Measurements from ENCODE around the gene POLK. TPM values are rescaled to one million over a fixed set of nuclear protein-coding genes. Genes with fewer than 3 reads are reported as not detected.

POLK gene
- total RNA-seq, 1 donor from 2014 or later, result 21.1 TPM

GRCh38 chr5:75512383-75513074 is 838 bp downstream of the POLK start:
- intact Hi-C loops (cut with micrococcal nuclease), result loop anchor here (5.0 kb wide), 1 partner anchor 45 kb away; no protein-coding TSS in a partner anchor
- Histone ChIP-seq H3K9me3 (replicated peaks) (no peaks in the 10 kb centered on the region), H3K27ac (replicated peaks) (peak overlapping the region; percentile 95), H3K4me3 (peak overlapping the region; percentile 89), H3K27me3 (ENCODE audit: low read depth) (no peaks in the 10 kb centered on the region), H3K36me3 (no peaks in the 10 kb centered on the region), H3K4me1 (peaks cover 55% of the 10 kb centered on the region)
- TF ChIP-seq CTCF (IDR thresholded peaks at IDR 0.05; ENCODE audit: borderline replicate concordance), result no peak
- DNase-seq, result no peak

- H3K27me3 ChIP-seq (ENCODE audit: low read depth), result no peaks in the 10 kb centered on the region
- no peaks in the 10 kb centered on the region for H3K36me3 ChIP-seq
- DNase-seq, result no peak
- no peak for TF ChIP-seq CTCF (IDR thresholded peaks at IDR 0.05; ENCODE audit: borderline replicate concordance)
- H3K27ac ChIP-seq (replicated peaks), result no peak overlapping the region
- intact Hi-C loops (cut with micrococcal nuclease), result loop anchor here (5.0 kb wide), 1 partner anchor 43 kb away; no protein-coding TSS in a partner anchor
- peaks cover 52% of the 10 kb centered on the region for H3K4me1 ChIP-seq
- no peaks in the 10 kb centered on the region for H3K9me3 ChIP-seq (replicated peaks)
- H3K4me3 ChIP-seq, result peak overlapping the region; percentile 89
Measured at GRCh38 chr5:75513841-75514240, 2.1 kb downstream of the POLK start.

GRCh38 chr5:75514323-75514722 is 2.6 kb downstream of the POLK start:
- no peak for DNase-seq
- intact Hi-C loops (cut with micrococcal nuclease), result loop anchor here (5.0 kb wide), 1 partner anchor 43 kb away; no protein-coding TSS in a partner anchor
- no peak for TF ChIP-seq CTCF (IDR thresholded peaks at IDR 0.05; ENCODE audit: borderline replicate concordance)
- H3K4me3 ChIP-seq, result no peak overlapping the region
- no peaks in the 10 kb centered on the region for H3K9me3 ChIP-seq (replicated peaks)
- H3K27me3 ChIP-seq (ENCODE audit: low read depth), result no peaks in the 10 kb centered on the region
- H3K4me1 ChIP-seq, result peaks cover 52% of the 10 kb centered on the region
- H3K27ac ChIP-seq (replicated peaks), result no peak overlapping the region
- H3K36me3 ChIP-seq, result no peaks in the 10 kb centered on the region

GRCh38 chr5:75519761-75520160 is 8.1 kb downstream of the POLK start:
- Histone ChIP-seq H3K9me3 (replicated peaks) (peaks cover 30% of the 10 kb centered on the region), H3K4me3 (no peak overlapping the region), H3K27ac (replicated peaks) (no peak overlapping the region), H3K27me3 (ENCODE audit: low read depth) (no peaks in the 10 kb centered on the region), H3K36me3 (peaks cover 18% of the 10 kb centered on the region), H3K4me1 (peaks cover 21% of the 10 kb centered on the region)
- DNase-seq, result no peak
- TF ChIP-seq CTCF (IDR thresholded peaks at IDR 0.05; ENCODE audit: borderline replicate concordance), result no peak
- intact Hi-C loops (cut with micrococcal nuclease), result no loop called here

GRCh38 chr5:75521195-75521594 is 9.5 kb downstream of the POLK start:
- intact Hi-C loops (cut with micrococcal nuclease), result no loop called here
- Histone ChIP-seq H3K27ac (replicated peaks) (no peak overlapping the region), H3K4me3 (no peak overlapping the region), H3K4me1 (peaks cover 29% of the 10 kb centered on the region), H3K9me3 (replicated peaks) (peaks cover 30% of the 10 kb centered on the region), H3K36me3 (peaks cover 18% of the 10 kb centered on the region), H3K27me3 (ENCODE audit: low read depth) (no peaks in the 10 kb centered on the region)
- no peak for DNase-seq
- TF ChIP-seq CTCF (IDR thresholded peaks at IDR 0.05; ENCODE audit: borderline replicate concordance), result no peak

Data from left ventricle myocardium inferior (tissue), 1 donor.